ENCODE data around the gene KNG1. TPM values are rescaled to one million over a fixed set of nuclear protein-coding genes. Genes with fewer than 3 reads are reported as not detected.

Gene KNG1
- total and polyA plus RNA-seq, 2 experiments from 2014 or later, result 57.4 to 109 TPM

- no peak overlapping the region for H3K4me2 ChIP-seq
- no peak overlapping the region for H3K4me3 ChIP-seq
- H3K79me2 ChIP-seq, result no peaks in the 10 kb centered on the region
- H3K9me3 ChIP-seq (ENCODE audit: low read depth), result no peaks in the 10 kb centered on the region
- H3K9me2 ChIP-seq (replicated peaks; ENCODE audit: insufficient read depth), result no peaks in the 10 kb centered on the region
- H3K27me3 ChIP-seq, result no peaks in the 10 kb centered on the region
- no peaks in the 10 kb centered on the region for H3K4me1 ChIP-seq (ENCODE audit: insufficient read depth)
- 70% methylated on average over 4 of the region's 4 CpGs for WGBS (ENCODE audit: low lambda C conversion rate, missing lambda C conversion rate)
- DNase-seq (ENCODE audit: low spot score), result no peak
- H3K36me3 ChIP-seq (replicated peaks; ENCODE audit: insufficient read depth, low read depth), result no peaks in the 10 kb centered on the region
- H4K20me1 ChIP-seq (ENCODE audit: insufficient read depth, poor library complexity, severe bottlenecking), result no peaks in the 10 kb centered on the region
- no peak overlapping the region for H3K27ac ChIP-seq
- TF ChIP-seq EZH2 (IDR thresholded peaks at IDR 0.05; ENCODE audit: borderline replicate concordance) (no peak), CTCF (IDR thresholded peaks at IDR 0.05; ENCODE audit: poor library complexity) (no peak), EZH2phosphoT487 (IDR thresholded peaks at IDR 0.05; ENCODE audit: low read depth, severe bottlenecking, unreplicated experiment) (no peak)
- H2AFZ ChIP-seq, result no peak overlapping the region
Observed at GRCh38 chr3:186713499-186713898, 3.7 kb upstream of the KNG1 start.

DNA sequence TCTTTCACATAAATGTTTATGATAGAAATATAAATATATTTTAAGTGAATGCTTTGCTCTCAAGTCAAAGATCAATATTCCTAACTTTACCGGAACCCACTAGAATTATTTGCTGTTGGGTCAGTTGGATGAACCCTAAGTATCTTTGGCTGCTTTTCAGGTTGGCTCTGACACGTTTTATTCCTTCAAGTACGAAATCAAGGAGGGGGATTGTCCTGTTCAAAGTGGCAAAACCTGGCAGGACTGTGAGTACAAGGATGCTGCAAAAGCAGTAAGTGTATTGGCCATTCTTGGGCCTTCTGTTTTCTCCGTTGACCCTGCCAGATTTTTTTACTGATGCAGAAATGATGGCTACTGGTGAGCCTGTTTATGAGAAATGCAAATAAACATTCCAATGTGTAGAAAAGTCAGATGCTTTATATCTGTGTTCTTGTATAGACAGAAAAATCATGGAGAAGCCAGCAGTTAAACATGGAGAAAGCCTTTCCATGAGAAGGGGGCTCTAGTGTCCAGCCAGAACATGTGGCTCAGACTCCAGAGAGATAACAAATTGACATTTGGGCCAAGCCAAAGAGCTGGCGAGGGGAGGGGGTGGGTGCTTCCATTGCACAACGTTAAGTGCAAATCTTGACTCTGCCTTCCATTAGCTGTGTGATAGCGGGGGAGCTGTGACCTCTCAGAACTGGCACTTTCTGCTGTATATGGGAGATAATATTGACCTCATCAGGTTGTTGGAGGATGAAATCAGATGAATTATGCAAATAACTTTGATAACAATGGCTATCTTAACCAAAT lies 3.0 kb downstream of the KNG1 start:
- TF ChIP-seq CTCF (IDR thresholded peaks at IDR 0.05; ENCODE audit: poor library complexity) (no peak), EZH2 (IDR thresholded peaks at IDR 0.05; ENCODE audit: borderline replicate concordance) (no peak), EZH2phosphoT487 (IDR thresholded peaks at IDR 0.05; ENCODE audit: low read depth, severe bottlenecking, unreplicated experiment) (no peak)
- Histone ChIP-seq H3K4me2 (no peak overlapping the region), H3K9me3 (ENCODE audit: low read depth) (no peaks in the 10 kb centered on the region), H3K36me3 (replicated peaks; ENCODE audit: insufficient read depth, low read depth) (no peaks in the 10 kb centered on the region), H3K27me3 (no peaks in the 10 kb centered on the region), H3K79me2 (no peaks in the 10 kb centered on the region), H3K9me2 (replicated peaks; ENCODE audit: insufficient read depth) (no peaks in the 10 kb centered on the region), H3K4me3 (no peak overlapping the region), H2AFZ (no peak overlapping the region), H3K4me1 (ENCODE audit: insufficient read depth) (no peaks in the 10 kb centered on the region), H3K27ac (no peak overlapping the region), H4K20me1 (ENCODE audit: insufficient read depth, poor library complexity, severe bottlenecking) (no peaks in the 10 kb centered on the region)
- WGBS (ENCODE audit: low lambda C conversion rate, missing lambda C conversion rate), result 66% methylated on average over 7 of the region's 7 CpGs
- peak; percentile 6 for DNase-seq (ENCODE audit: low spot score)

GRCh38 chr3:186722457-186722856 lies 5.3 kb downstream of the KNG1 start:
- no peak overlapping the region for H3K27ac ChIP-seq
- WGBS (ENCODE audit: low lambda C conversion rate, missing lambda C conversion rate), result 55% methylated on average over 7 of the region's 7 CpGs
- no peak overlapping the region for H3K4me3 ChIP-seq
- no peaks in the 10 kb centered on the region for H3K36me3 ChIP-seq (replicated peaks; ENCODE audit: insufficient read depth, low read depth)
- no peaks in the 10 kb centered on the region for H4K20me1 ChIP-seq (ENCODE audit: insufficient read depth, poor library complexity, severe bottlenecking)
- no peaks in the 10 kb centered on the region for H3K9me3 ChIP-seq (ENCODE audit: low read depth)
- no peak for DNase-seq (ENCODE audit: low spot score)
- TF ChIP-seq CTCF (IDR thresholded peaks at IDR 0.05; ENCODE audit: poor library complexity), result no peak
- no peak for TF ChIP-seq EZH2phosphoT487 (IDR thresholded peaks at IDR 0.05; ENCODE audit: low read depth, severe bottlenecking, unreplicated experiment)
- no peak for TF ChIP-seq EZH2 (IDR thresholded peaks at IDR 0.05; ENCODE audit: borderline replicate concordance)
- H2AFZ ChIP-seq, result no peak overlapping the region
- H3K79me2 ChIP-seq, result no peaks in the 10 kb centered on the region
- H3K27me3 ChIP-seq, result no peaks in the 10 kb centered on the region
- no peaks in the 10 kb centered on the region for H3K4me1 ChIP-seq (ENCODE audit: insufficient read depth)
- no peak overlapping the region for H3K4me2 ChIP-seq
- no peaks in the 10 kb centered on the region for H3K9me2 ChIP-seq (replicated peaks; ENCODE audit: insufficient read depth)

Data from hepatocyte (in vitro differentiated cells).